OCI-LY1 (cell line): ENCODE data around the gene PATL1.

Experiments used
- CTCF ChIP-seq: fragments of 200-600 bp; sonication (generic), shearing (Covaris generic); IDR thresholded peaks from 2 replicates; pipeline ENCODE4 v1.5.1; 2017; ENCODE audit warnings: mild to moderate bottlenecking, antibody characterized with exemption, low read length, moderate library complexity, mixed read lengths
- EZH2 ChIP-seq: fragments of 200-600 bp; sonication (generic), shearing (Covaris generic); IDR thresholded peaks from 2 replicates; pipeline ENCODE4 v1.8.0; 2017; ENCODE audit warnings: borderline replicate concordance, mixed run types, mild to moderate bottlenecking, antibody characterized with exemption, low read length, moderate library complexity, mixed read lengths

- no peak for TF ChIP-seq EZH2
- no peak for TF ChIP-seq CTCF
Observed at GRCh38 chr11:59658036-59658435, 10.8 kb downstream of the PATL1 start.
